HEK293T (cell line): ENCODE data around the gene TMEM215.

Experiments used
- BHLHE40 ChIP-seq: fragments of 450-650 bp; IDR thresholded peaks from 2 replicates; pipeline ENCODE4 v1.6.1; 2016; ENCODE audit warnings: mild to moderate bottlenecking, moderate library complexity, borderline replicate concordance
- CTBP1 ChIP-seq: fragments of 450-650 bp; IDR thresholded peaks from 2 replicates; pipeline ENCODE4 v1.6.1; 2016; ENCODE audit warnings: borderline replicate concordance
- FOXK2 ChIP-seq: fragments of 450-650 bp; IDR thresholded peaks from 2 replicates; pipeline ENCODE4 v1.6.1; 2016; ENCODE audit warnings: mild to moderate bottlenecking
- HDGF ChIP-seq: fragments of 450-650 bp; IDR thresholded peaks from 2 replicates; pipeline ENCODE4 v1.6.1; 2017; ENCODE audit warnings: antibody characterized with exemption, borderline replicate concordance
- NFRKB ChIP-seq: fragments of 450-650 bp; IDR thresholded peaks from 2 replicates; pipeline ENCODE4 v1.6.1; 2016; ENCODE audit warnings: mild to moderate bottlenecking, moderate library complexity
- PKNOX1 ChIP-seq: fragments of 450-650 bp; IDR thresholded peaks from 2 replicates; pipeline ENCODE4 v1.6.1; 2016
- SUZ12 ChIP-seq: fragments of 450-650 bp; IDR thresholded peaks from 2 replicates; pipeline ENCODE4 v1.6.1; 2016; ENCODE audit warnings: mild to moderate bottlenecking
- TARDBP ChIP-seq: fragments of 450-650 bp; IDR thresholded peaks from 2 replicates; pipeline ENCODE4 v1.6.1; 2016
- ZNF384 ChIP-seq: fragments of 450-650 bp; IDR thresholded peaks from 2 replicates; pipeline ENCODE4 v1.6.1; 2016

GRCh38 chr9:32735476-32735875 lies 47.9 kb upstream of the TMEM215 start:
- TF ChIP-seq BHLHE40 (no peak), NFRKB (no peak), TARDBP (no peak), CTBP1 (no peak), PKNOX1 (no peak), SUZ12 (no peak), HDGF (no peak), FOXK2 (no peak), ZNF384 (no peak)
